Keratinocyte (primary cell): ENCODE data around the gene CACNA1C. TPM values are rescaled to one million over a fixed set of nuclear protein-coding genes. Genes with fewer than 3 reads are reported as not detected.

Experiments
- DNase-seq: peaks from one replicate; pipeline ENCODE4 v3.0.0-alpha.2; 2011; ENCODE audit warnings: low read depth, missing footprints, low spot score
- FAIRE-seq: peaks from 2 replicates; lab custom pipeline; 2011; peaks lifted over from hg19 to GRCh38; lab: Jason Lieb, UNC
- H2AFZ ChIP-seq: 2 replicates; pipeline ENCODE4 v1.6.0; 2012; ENCODE audit warnings: low read length, control low read depth, inconsistent platforms; ENCODE audit not compliant: control insufficient read depth
- H3K27ac ChIP-seq: 2 replicates; pipeline ENCODE4 v1.5.1; 2011; ENCODE audit warnings: low read length; ENCODE audit not compliant: control insufficient read depth, insufficient read depth
- H3K27me3 ChIP-seq: 3 replicates; pipeline ENCODE4 v1.6.0; 2011; ENCODE audit warnings: low read length; ENCODE audit not compliant: control insufficient read depth, insufficient read depth; ENCODE audit errors: extremely low read depth
- H3K36me3 ChIP-seq, 2 experiments: 2 replicates in 1 of 2; 3 replicates in 1 of 2; pipeline ENCODE4 v1.5.1; 2011; ENCODE audit warnings: low read length in 2 of 2, mild to moderate bottlenecking in 1 of 2; ENCODE audit not compliant: control insufficient read depth in 2 of 2, insufficient read depth in 2 of 2; ENCODE audit errors: extremely low read depth in 1 of 2
- H3K4me1 ChIP-seq: 3 replicates; pipeline ENCODE4 v1.5.1; 2011; ENCODE audit warnings: low read length; ENCODE audit not compliant: control insufficient read depth, insufficient read depth; ENCODE audit errors: extremely low read depth
- H3K4me2 ChIP-seq: 3 replicates; pipeline ENCODE4 v1.6.0; 2011; ENCODE audit warnings: low read depth, low read length; ENCODE audit not compliant: control insufficient read depth, insufficient read depth; ENCODE audit errors: extremely low read depth
- H3K4me3 ChIP-seq, 3 experiments: fragments of 200-600 bp in 1 of 3; sonication (generic) in 1 of 3; 2 replicates in 2 of 3; 3 replicates in 1 of 3; pipeline ENCODE4 v1.5.1; 2011 to 2016; ENCODE audit warnings: low read length in 3 of 3, mild to moderate bottlenecking in 3 of 3, control low read depth in 2 of 3, inconsistent platforms in 1 of 3, low read depth in 1 of 3, mixed read lengths in 1 of 3, mixed run types in 1 of 3, moderate library complexity in 1 of 3; ENCODE audit not compliant: control insufficient read depth in 2 of 3, insufficient read depth in 2 of 3; ENCODE audit errors: extremely low read depth in 1 of 3
- H3K79me2 ChIP-seq: 2 replicates; pipeline ENCODE4 v1.6.0; 2012; ENCODE audit warnings: low read length; ENCODE audit not compliant: control insufficient read depth, insufficient read depth
- H3K9ac ChIP-seq: 3 replicates; pipeline ENCODE4 v1.6.0; 2011; ENCODE audit warnings: low read length; ENCODE audit not compliant: control insufficient read depth, insufficient read depth; ENCODE audit errors: extremely low read depth
- H3K9me1 ChIP-seq: 3 replicates; pipeline ENCODE4 v1.6.0; 2011; ENCODE audit warnings: low read length; ENCODE audit not compliant: control insufficient read depth, insufficient read depth; ENCODE audit errors: extremely low read depth
- H3K9me3 ChIP-seq: 2 replicates; pipeline ENCODE4 v1.5.1; 2012; ENCODE audit warnings: low read depth, low read length; ENCODE audit not compliant: control insufficient read depth
- H4K20me1 ChIP-seq: 3 replicates; pipeline ENCODE4 v1.6.0; 2011; ENCODE audit warnings: low read length; ENCODE audit not compliant: control insufficient read depth, insufficient read depth; ENCODE audit errors: extremely low read depth
- CTCF ChIP-seq, 3 experiments: IDR thresholded peaks in 1 of 3; conservative IDR thresholded peaks in 1 of 3; optimal IDR thresholded peaks in 1 of 3; 2 replicates in 2 of 3; 3 replicates in 1 of 3; pipeline versions ENCODE3 to v1.5.1; 2011; ENCODE audit warnings: low read length in 3 of 3, mild to moderate bottlenecking in 3 of 3, moderate library complexity in 2 of 3, control low read depth in 1 of 3, inconsistent platforms in 1 of 3; ENCODE audit not compliant: insufficient read depth in 2 of 3; ENCODE audit errors: extremely low read depth in 1 of 3
- EZH2 ChIP-seq: IDR thresholded peaks from one replicate; pipeline ENCODE4 v1.6.1; 2012; ENCODE audit warnings: inconsistent platforms, mild to moderate bottlenecking, low read length, moderate library complexity
- dilution Hi-C: fragments of 300-500 bp; cut with MboI; formaldehyde crosslinking; loops from one replicate; pipeline ENCODE4 v1.7.0; 2020; ENCODE audit warnings: low sequenced_read_pairs; ENCODE audit not compliant: extremely low pct_ligation_motif_present
- polyA plus RNA-seq, 5 experiments: library from polyadenylated mRNA; depleted of rRNA in 3 of 5; stranded (reverse) in 3 of 5; stranded (forward) in 1 of 5; unstranded in 1 of 5; fragments of >200 nt; gene quantifications; 1 replicate in 1 of 5; 2 replicates in 3 of 5; 3 replicates in 1 of 5; pipeline versions ENCODE4 v1.2.1 to v1.2.3, GENCODE V29; 2011 to 2012; ENCODE audit warnings: missing spikeins in 2 of 5, low read depth in 1 of 5, low replicate concordance in 1 of 5

The CACNA1C gene
- polyA plus RNA-seq, 1 donor (not counting 4 experiments of a cell fraction or from before 2014, with no cell fraction given): not detected

GRCh38 chr12:2719392-2719791, 666.6 kb downstream of the CACNA1C start:
- no peak for TF ChIP-seq CTCF (optimal IDR thresholded peaks at IDR 0.05 in 1 of 3, IDR thresholded peaks at IDR 0.05 in 1 of 3, conservative IDR thresholded peaks at IDR 0.05 in 1 of 3; ENCODE audit: extremely low read depth in 1 of 3, insufficient read depth in 2 of 3, low read length in 3 of 3)
- H4K20me1 ChIP-seq: no peaks in the 10 kb centered on the region
- dilution Hi-C loops: no loop called here
- H3K27ac ChIP-seq: no peak overlapping the region
- no peaks in the 10 kb centered on the region for H3K9me1 ChIP-seq
- H3K27me3 ChIP-seq: peaks cover 5% of the 10 kb centered on the region
- no peak overlapping the region for H2AFZ ChIP-seq
- H3K79me2 ChIP-seq: no peaks in the 10 kb centered on the region
- no peak overlapping the region for H3K9ac ChIP-seq
- no peaks in the 10 kb centered on the region for H3K4me1 ChIP-seq
- DNase-seq: no peak
- H3K4me2 ChIP-seq: no peak overlapping the region
- no peaks in the 10 kb centered on the region for H3K36me3 ChIP-seq
- FAIRE-seq: peak; percentile 65
- H3K9me3 ChIP-seq: no peaks in the 10 kb centered on the region
- H3K4me3 ChIP-seq: no peak overlapping the region

GRCh38 chr12:2722806-2723205, 670.0 kb downstream of the CACNA1C start:
- Histone ChIP-seq H3K79me2 (no peaks in the 10 kb centered on the region), H3K27me3 (peaks cover 6% of the 10 kb centered on the region), H4K20me1 (no peaks in the 10 kb centered on the region), H3K4me2 (no peak overlapping the region), H3K27ac (no peak overlapping the region), H3K36me3 (no peaks in the 10 kb centered on the region), H3K4me3 (no peak overlapping the region), H3K9me1 (no peaks in the 10 kb centered on the region), H3K4me1 (no peaks in the 10 kb centered on the region), H2AFZ (no peak overlapping the region), H3K9me3 (no peaks in the 10 kb centered on the region), H3K9ac (no peak overlapping the region)
- FAIRE-seq (no peak), DNase-seq (peak; percentile 1)
- peak in 1 of 3 experiments; percentile 3 for TF ChIP-seq CTCF (optimal IDR thresholded peaks at IDR 0.05 in 1 of 3, IDR thresholded peaks at IDR 0.05 in 1 of 3, conservative IDR thresholded peaks at IDR 0.05 in 1 of 3; ENCODE audit: extremely low read depth in 1 of 3, insufficient read depth in 2 of 3, low read length in 3 of 3)
- no peak for TF ChIP-seq EZH2
- dilution Hi-C loops: no loop called here
